HEK293T (cell line): ENCODE results near the gene UBE2L6.

ENCODE experiments used
- ARNT ChIP-seq: fragments of 450-650 bp; IDR thresholded peaks from 2 replicates; pipeline ENCODE4 v1.6.1; 2017; ENCODE audit warnings: mild to moderate bottlenecking
- BHLHE40 ChIP-seq: fragments of 450-650 bp; IDR thresholded peaks from 2 replicates; pipeline ENCODE4 v1.6.1; 2016; ENCODE audit warnings: mild to moderate bottlenecking, moderate library complexity, borderline replicate concordance
- FOXA1 ChIP-seq: fragments of 450-650 bp; IDR thresholded peaks from 2 replicates; pipeline ENCODE4 v1.6.1; 2016; ENCODE audit warnings: mild to moderate bottlenecking
- FOXK2 ChIP-seq: fragments of 450-650 bp; IDR thresholded peaks from 2 replicates; pipeline ENCODE4 v1.6.1; 2016; ENCODE audit warnings: mild to moderate bottlenecking
- FOXM1 ChIP-seq: fragments of 450-650 bp; IDR thresholded peaks from 2 replicates; pipeline ENCODE4 v1.6.1; 2017; ENCODE audit warnings: mild to moderate bottlenecking, borderline replicate concordance
- HDGF ChIP-seq: fragments of 450-650 bp; IDR thresholded peaks from 2 replicates; pipeline ENCODE4 v1.6.1; 2017; ENCODE audit warnings: antibody characterized with exemption, borderline replicate concordance
- NFRKB ChIP-seq: fragments of 450-650 bp; IDR thresholded peaks from 2 replicates; pipeline ENCODE4 v1.6.1; 2016; ENCODE audit warnings: mild to moderate bottlenecking, moderate library complexity
- SP1 ChIP-seq: fragments of 450-650 bp; IDR thresholded peaks from 2 replicates; pipeline ENCODE4 v1.6.1; 2017
- SUZ12 ChIP-seq: fragments of 450-650 bp; IDR thresholded peaks from 2 replicates; pipeline ENCODE4 v1.6.1; 2016; ENCODE audit warnings: mild to moderate bottlenecking

DNA sequence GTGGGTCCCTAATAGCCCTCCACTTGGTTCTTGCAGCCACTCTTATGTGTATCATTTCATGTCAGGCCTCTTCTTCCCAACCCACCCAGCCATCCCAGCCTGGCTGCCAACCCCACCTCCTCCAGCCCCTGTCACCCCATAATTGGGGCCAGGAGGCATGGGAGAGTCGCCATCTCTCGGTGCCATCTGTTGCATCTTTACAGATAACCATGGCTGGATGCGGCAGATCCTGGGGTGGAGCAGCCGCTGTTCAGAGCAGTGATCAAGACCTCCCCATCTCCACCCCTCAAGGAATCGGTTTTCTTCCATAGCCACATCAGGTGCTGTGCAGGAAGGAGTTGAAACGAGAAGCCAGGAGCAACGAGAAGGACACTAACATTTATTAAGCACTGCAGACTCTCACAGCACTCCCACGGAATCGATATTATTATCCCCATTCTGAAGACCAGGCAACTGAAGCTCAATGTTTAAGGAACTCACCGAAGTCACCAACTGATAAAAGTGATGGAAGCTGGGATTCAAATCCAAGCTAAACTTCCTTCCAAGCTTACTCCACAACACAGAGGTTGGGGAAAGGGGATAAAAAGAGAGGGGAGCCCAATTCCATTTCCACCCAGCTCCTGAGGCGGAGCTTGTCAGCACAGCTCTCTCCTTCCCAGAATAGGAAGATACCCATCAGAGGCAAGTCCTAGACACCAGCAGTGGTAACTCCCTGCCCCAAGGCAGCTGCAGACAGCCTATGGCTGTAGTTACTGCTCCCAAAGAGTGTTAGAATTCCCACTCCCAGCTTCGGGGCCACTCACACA, 54.6 kb downstream of the UBE2L6 start:
- TF ChIP-seq SUZ12 (no peak), FOXM1 (no peak), NFRKB (no peak), FOXK2 (no peak), SP1 (no peak), FOXA1 (no peak), BHLHE40 (no peak), ARNT (no peak), HDGF (no peak)
